Measurements from ENCODE around the gene TXNDC15.

Gene TXNDC15

GRCh38 chr5:134887593-134888159 lies 13.5 kb downstream of the TXNDC15 start:
- no peak overlapping the region for H3K27ac ChIP-seq
- TF ChIP-seq CTCF (conservative IDR thresholded peaks at IDR 0.05) (no peak), ZFX (IDR thresholded peaks at IDR 0.05) (no peak)

GRCh38 chr5:134889335-134889734 lies 15.2 kb downstream of the TXNDC15 start:
- TF ChIP-seq CTCF (conservative IDR thresholded peaks at IDR 0.05) = no peak
- TF ChIP-seq ZFX (IDR thresholded peaks at IDR 0.05) = no peak
- no peak overlapping the region for H3K27ac ChIP-seq

- TF ChIP-seq CTCF (conservative IDR thresholded peaks at IDR 0.05) (no peak), ZFX (IDR thresholded peaks at IDR 0.05) (no peak)
Observed at GRCh38 chr5:134891473-134891872, 17.3 kb downstream of the TXNDC15 start.

GRCh38 chr5:134892282-134892681 lies 18.1 kb downstream of the TXNDC15 start:
- TF ChIP-seq ZFX (IDR thresholded peaks at IDR 0.05) (no peak), CTCF (conservative IDR thresholded peaks at IDR 0.05) (no peak)
- H3K27ac ChIP-seq = no peak overlapping the region

More at GRCh38 chr5:134891473-134891872, 17.3 kb downstream of the TXNDC15 start:
- H3K27ac ChIP-seq = no peak overlapping the region

- TF ChIP-seq CTCF (conservative IDR thresholded peaks at IDR 0.05) = no peak
- no peak for TF ChIP-seq ZFX (IDR thresholded peaks at IDR 0.05)
- no peak overlapping the region for H3K27ac ChIP-seq
Observed at GRCh38 chr5:134892926-134893325, 18.8 kb downstream of the TXNDC15 start.

- TF ChIP-seq ZFX (IDR thresholded peaks at IDR 0.05) = no peak
- TF ChIP-seq CTCF (conservative IDR thresholded peaks at IDR 0.05) = no peak
- no peak overlapping the region for H3K27ac ChIP-seq
Observed at GRCh38 chr5:134893748-134894505, 19.8 kb downstream of the TXNDC15 start.

- no peak overlapping the region for H3K27ac ChIP-seq
- TF ChIP-seq CTCF (conservative IDR thresholded peaks at IDR 0.05) (no peak), ZFX (IDR thresholded peaks at IDR 0.05) (no peak)
Observed at GRCh38 chr5:134902071-134902801, 28.1 kb downstream of the TXNDC15 start.
